Retinal pigment epithelial cell (primary cell): Measurements from ENCODE around the gene C18orf32.

Experiments
- DNase-seq: peaks from one replicate; pipeline ENCODE4 v3.0.0-alpha.2; 2010; ENCODE audit warnings: low read depth
- H3K4me3 ChIP-seq: 2 replicates; pipeline ENCODE4 v1.5.1; 2011; ENCODE audit warnings: mild to moderate bottlenecking, low read length, control low read depth, moderate library complexity
- CTCF ChIP-seq: conservative IDR thresholded peaks from 2 replicates; pipeline ENCODE4 v1.5.1; 2011; ENCODE audit warnings: low read depth, low read length, control low read depth, inconsistent platforms

Gene C18orf32

GRCh38 chr18:49490246-49490762 lies 3.3 kb upstream of the C18orf32 start:
- H3K4me3 ChIP-seq, result peak overlapping the region; percentile 99
- DNase-seq, result no peak
- no peak for TF ChIP-seq CTCF

- H3K4me3 ChIP-seq, result no peak overlapping the region
- DNase-seq, result no peak
- TF ChIP-seq CTCF, result no peak
Observed at GRCh38 chr18:49487711-49488310, 777 bp upstream of the C18orf32 start.

DNA sequence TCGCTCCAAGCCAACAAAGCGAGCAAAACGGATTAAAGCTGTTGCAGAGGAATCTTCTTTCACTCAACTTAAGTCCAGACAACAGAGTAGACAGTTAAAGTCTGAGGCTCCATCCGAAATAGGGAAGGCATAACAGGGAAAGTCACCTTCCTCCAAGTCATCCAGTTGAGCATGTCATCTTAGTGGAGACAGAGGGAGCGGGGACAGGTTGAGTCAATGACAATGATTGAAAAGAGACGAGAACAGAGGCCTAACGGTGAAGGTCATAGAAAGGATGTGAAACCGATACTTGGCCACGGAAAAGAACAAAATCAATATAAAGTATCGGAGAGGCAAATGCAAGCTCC lies 455 bp downstream of the C18orf32 start:
- DNase-seq, result no peak
- peak overlapping the region; percentile 77 for H3K4me3 ChIP-seq
- no peak for TF ChIP-seq CTCF

DNA sequence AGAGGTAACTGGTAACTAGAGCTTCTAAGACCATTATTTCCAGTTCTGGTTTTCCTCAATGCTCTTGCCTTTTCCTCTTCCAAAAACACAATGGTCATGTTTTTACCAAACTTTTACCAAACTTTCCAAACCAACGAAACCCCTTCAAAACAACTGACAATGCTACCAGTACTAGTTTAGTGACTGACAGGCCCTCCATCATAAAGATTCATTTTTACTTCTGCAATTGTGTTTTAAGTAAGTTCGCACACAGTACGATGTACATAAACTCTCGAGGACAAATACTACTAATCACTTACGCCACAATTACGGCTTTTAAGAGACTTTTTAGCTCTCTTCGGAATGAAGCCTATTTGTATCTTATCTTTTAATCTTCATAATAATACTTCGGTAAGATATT lies 900 bp downstream of the C18orf32 start:
- no peak for DNase-seq
- TF ChIP-seq CTCF, result no peak
- peak overlapping the region; percentile 77 for H3K4me3 ChIP-seq

- H3K4me3 ChIP-seq, result no peak overlapping the region
- no peak for DNase-seq
- TF ChIP-seq CTCF, result no peak
Observed at GRCh38 chr18:49483198-49483597, 3.8 kb downstream of the C18orf32 start.

- DNase-seq, result no peak
- no peak overlapping the region for H3K4me3 ChIP-seq
- no peak for TF ChIP-seq CTCF
Observed at GRCh38 chr18:49481907-49482306, 5.1 kb downstream of the C18orf32 start.

- DNase-seq, result no peak
- H3K4me3 ChIP-seq, result no peak overlapping the region
- TF ChIP-seq CTCF, result no peak
Observed at GRCh38 chr18:49481317-49481716, 5.7 kb downstream of the C18orf32 start.
